OCI-M1 (cell line): ENCODE data around the gene NTN5.

Source experiments
- DNase-seq: peaks from one replicate; lab custom pipeline; 2025; lab: John Stamatoyannopoulos, UW

NTN5 gene

DNA sequence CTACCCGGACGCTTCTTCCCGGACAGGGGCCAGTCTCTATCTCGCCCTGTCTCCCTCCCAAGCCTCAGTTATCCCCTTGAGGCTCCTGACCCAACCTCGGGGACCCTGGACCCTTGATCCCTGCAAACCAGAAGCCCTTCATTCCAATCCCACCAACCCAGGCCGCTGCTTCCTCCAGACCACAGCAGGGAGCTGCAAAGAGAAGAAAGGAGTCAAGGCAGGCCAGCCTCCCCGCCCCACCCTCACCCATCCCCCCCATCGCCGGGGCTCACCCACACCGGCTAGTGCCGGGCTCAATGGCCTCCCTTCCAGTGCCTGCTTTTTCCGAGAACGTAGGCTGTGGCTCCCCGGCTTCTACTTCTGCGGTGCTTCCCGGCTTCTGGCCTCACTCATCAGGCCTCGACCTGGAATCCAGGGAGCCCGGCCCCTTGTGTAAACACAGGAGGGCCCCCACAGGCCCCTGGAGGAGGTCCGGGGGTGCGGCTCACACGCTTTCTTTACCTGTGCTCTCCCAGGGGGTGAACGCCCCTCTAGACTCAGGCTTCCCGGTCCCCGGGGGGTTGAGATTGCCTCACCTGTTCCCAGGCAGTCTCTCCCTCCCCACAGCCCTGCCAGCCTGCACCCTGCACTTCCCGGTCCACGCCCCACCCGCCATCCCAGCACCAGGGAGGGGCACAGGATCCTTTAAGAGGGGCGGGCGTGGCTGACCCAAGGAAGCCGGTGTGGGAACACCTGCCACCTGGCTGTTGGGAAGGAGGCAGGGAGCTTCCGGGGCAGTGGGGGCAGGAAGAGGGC, 58.2 kb downstream of the NTN5 start, which contains the start of gene FAM83E:
TSS of gene FAM83E (minus strand) at position 641 of the 795 bp plus-strand sequence. CDS start 1,704 bp downstream, outside the sequence.
- DNase-seq = no peak

DNA sequence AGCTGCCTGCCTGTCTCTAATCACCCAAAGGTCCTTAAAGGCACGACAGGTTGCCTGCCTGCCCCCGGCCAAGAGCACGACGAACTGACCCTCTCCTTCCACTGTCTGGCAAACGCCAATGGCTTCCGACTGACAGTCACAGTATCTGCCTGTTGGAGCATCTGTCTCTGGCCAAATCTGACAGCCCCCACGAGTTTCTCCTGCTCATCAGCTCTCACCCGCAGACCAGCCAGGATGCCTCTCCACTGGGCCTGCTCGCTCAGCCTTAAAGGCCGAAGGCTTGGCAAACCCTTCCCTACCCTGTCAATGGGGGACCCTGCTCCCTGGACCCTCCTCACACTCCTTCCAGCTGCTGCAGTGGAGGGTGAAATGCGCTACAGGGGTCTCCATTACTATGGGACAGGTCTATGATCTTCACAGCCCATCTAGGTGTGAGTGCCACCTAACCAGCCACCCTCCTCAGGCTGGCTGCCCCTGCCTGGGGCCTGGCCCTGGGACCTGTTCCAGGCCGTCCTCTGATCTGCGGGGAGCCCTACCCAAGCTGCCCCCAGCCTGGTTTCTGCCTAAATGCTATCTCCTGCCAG, 58.9 kb downstream of the NTN5 start:
- DNase-seq = no peak

DNA sequence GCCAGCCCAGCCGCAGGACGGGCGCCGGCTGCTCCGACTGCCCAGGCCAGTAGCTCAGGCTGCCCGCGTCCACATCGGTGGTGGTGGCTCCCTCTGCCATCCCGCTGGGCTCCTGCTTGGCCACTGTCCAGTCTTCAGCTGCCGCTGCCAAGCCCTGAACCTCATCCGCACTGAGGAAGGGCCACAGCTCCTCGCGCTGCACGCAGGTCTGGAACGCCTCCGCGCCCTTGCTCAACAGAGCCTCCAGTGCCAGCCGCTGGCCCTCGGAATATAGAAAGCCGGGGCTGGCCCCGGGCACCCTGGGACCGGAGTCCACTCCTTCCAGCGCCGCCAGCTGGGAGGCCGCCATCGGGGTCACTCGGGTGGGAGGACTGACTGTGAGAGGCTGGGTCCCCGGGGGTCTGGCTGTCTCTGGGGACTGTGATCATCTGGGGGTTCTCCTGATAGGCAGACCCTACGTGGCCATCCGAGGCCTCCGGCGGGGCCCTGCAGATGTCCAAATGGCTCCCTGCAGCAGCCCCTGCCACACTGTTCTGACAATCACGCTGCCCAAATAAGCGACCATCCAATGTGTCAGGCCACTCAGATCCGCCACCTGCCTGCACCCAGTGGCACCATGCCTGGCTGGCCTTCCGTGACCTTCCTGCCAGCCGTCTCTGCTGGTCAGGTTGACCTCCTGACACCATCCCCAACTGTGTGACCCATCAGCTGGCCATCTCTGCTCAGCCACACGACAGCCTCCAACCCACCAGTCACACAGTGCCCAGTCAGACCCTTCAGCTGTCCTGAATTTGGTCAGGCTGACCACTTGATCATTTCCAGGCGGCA, 59.6 kb downstream of the NTN5 start:
- no peak for DNase-seq

DNA sequence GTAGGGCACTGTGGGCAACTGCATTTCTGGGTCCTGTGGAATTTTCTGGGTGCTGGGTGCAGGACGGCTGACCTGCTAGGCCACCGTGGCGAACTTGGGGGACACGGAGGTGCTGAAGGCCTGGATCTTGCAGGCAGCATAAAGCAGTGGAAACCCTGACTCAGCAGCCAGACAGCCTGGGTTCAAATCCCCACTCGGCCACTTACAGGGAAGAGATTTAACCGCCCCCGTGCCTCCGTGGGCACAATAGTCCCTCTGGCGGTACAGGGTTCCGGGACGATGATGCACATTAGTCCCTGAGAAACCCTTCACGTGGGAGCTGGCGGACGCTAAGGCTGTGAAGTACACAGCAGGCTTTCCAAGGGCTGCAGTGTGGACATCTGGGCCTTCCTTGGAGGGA, 60.9 kb downstream of the NTN5 start:
- DNase-seq = no peak
